SK-N-MC (cell line): ENCODE data around the gene LHB.

Experiments
- EZH2 ChIP-seq: fragments of 200-600 bp; sonication (generic); IDR thresholded peaks from one replicate; pipeline ENCODE4 v1.6.1; 2017; ENCODE audit warnings: antibody characterized with exemption
- FOXP2 ChIP-seq: optimal IDR thresholded peaks from 2 replicates; pipeline ENCODE3; 2011; ENCODE audit warnings: mild to moderate bottlenecking, moderate library complexity; ENCODE audit not compliant: insufficient read depth; ENCODE audit errors: extremely low read length, control extremely low read depth
- POLR2AphosphoS5 ChIP-seq: IDR thresholded peaks from 2 replicates; pipeline ENCODE4 v1.6.1; 2012; ENCODE audit warnings: mild to moderate bottlenecking, low read depth, low read length, borderline replicate concordance

- TF ChIP-seq EZH2 (no peak), POLR2AphosphoS5 (no peak), FOXP2 (no peak)
Observed at GRCh38 chr19:49014123-49014869, 2.6 kb downstream of the LHB start.
